Measurements from ENCODE around the gene CAPN5.
"Not testable (repeated sequence)": the region's sequence is repeated elsewhere in the genome, so short reads cannot be mapped to it uniquely, and the experiment has no call there.

CAPN5 gene

DNA sequence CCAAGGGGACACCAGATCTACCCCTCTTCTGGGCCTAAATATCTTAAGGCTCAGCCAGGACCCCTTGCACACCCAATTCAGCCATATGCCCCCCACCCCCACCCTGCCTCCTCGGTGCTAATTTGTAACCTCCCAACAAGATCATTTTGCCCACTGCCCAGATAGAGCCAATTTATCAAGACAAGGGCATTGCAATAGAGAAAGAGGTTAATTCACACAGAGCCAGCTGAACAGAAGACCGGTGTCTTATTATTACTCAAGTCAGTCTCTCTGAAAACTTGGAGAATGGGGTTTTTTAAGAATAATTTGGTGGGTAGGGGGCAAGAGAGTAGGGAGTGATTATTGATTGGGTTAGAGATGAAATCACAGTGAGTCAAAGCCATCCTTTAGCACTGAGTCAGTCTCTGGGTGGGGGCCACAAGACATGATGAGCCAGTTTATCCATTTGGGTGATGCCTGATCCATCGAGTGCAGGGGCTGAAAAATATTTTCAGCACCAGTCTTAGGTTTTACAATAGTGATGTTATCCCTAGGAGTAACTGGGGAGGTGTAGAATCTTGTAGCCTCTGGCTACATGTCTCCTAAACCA, 9.9 kb upstream of the CAPN5 start:
- H3K4me3 ChIP-seq (replicated peaks; ENCODE audit: low read depth, low read length): no peak overlapping the region
- no peak for TF ChIP-seq CTCF (IDR thresholded peaks at IDR 0.05; ENCODE audit: insufficient read depth, low read length, poor library complexity, severe bottlenecking)
- H3K27me3 ChIP-seq (replicated peaks; ENCODE audit: control insufficient read depth, insufficient read depth, low read length): no peaks in the 10 kb centered on the region
- no peaks in the 10 kb centered on the region for H3K36me3 ChIP-seq (ENCODE audit: control insufficient read depth, insufficient read depth, low read length)
- DNase-seq (ENCODE audit: extremely low read depth, insufficient read length): no peak

DNA sequence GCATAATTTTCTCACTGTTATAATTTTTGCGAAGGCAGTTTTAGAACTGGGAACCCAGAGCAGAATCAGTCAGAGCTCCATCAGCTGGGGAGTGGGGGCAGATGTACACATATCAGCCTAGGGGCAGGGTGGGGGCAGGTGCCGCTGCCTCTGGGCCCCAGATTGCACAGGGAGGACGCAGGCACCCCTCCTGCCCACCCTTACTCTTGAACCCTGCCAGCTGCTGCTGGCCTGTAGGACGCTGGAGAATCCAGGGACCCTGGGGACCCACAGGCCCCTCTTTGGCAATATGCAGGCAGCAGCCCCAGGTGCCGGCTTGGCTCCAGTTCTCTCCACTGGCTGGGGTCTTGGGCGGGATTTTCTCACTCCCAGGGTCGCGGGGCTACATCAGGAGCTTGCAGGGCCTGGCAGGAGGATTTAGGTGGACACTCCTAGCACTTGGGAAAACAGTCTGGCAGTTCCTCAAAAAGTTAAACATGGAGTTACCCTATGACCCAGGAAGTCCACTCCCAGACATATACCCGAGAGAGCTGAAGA, 8.8 kb upstream of the CAPN5 start:
- no peak for TF ChIP-seq CTCF (IDR thresholded peaks at IDR 0.05; ENCODE audit: insufficient read depth, low read length, poor library complexity, severe bottlenecking)
- Histone ChIP-seq H3K36me3 (ENCODE audit: control insufficient read depth, insufficient read depth, low read length) (no peaks in the 10 kb centered on the region), H3K4me3 (replicated peaks; ENCODE audit: low read depth, low read length) (no peak overlapping the region), H3K27me3 (replicated peaks; ENCODE audit: control insufficient read depth, insufficient read depth, low read length) (no peaks in the 10 kb centered on the region)
- DNase-seq (ENCODE audit: extremely low read depth, insufficient read length): no peak

DNA sequence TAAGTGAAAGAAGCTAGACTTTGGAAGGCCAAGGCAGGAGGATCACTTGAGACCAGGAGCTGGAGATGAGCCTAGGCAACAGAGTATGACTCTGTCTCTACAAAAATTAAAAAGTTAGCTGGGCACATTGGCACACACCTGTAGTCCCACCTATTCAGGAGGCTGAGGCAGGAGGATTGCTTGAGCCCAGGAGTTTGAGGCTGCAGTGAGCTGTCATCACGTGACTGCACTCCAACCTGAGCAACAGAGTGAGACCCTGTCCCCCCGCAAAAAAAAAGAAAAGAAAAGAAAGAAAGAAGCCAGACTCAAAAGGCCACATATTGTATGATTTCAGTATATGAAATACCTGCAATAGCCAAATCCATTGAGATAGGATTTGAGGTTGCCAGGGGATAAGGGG, 7.9 kb upstream of the CAPN5 start:
- H3K36me3 ChIP-seq (ENCODE audit: control insufficient read depth, insufficient read depth, low read length): no peaks in the 10 kb centered on the region
- H3K27me3 ChIP-seq (replicated peaks; ENCODE audit: control insufficient read depth, insufficient read depth, low read length): no peaks in the 10 kb centered on the region; the same call in 1 of the 2 replicates
- H3K4me3 ChIP-seq (replicated peaks; ENCODE audit: low read depth, low read length): no peak overlapping the region
- TF ChIP-seq CTCF (IDR thresholded peaks at IDR 0.05; ENCODE audit: insufficient read depth, low read length, poor library complexity, severe bottlenecking): no peak
- DNase-seq (ENCODE audit: extremely low read depth, insufficient read length): no peak

DNA sequence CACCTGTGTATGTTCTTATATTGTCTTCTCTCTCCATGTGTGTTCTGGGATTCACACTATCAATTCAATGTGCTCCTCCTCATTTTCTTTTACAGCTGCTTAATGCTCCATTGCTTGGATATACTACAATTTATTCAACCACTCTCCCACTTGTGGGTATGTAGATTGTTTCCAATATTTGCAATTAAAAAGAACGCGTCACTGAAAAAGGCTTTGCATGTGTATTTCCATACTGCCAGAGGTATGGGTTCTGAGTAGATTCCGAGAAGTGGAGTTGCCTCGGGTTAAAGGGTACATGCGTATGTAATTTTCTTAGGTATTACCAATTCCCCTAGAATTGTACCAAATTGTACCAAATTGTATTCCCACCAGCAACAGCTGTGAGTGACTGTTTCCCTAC, 7.0 kb upstream of the CAPN5 start:
- DNase-seq (ENCODE audit: extremely low read depth, insufficient read length): no peak
- Histone ChIP-seq H3K36me3 (ENCODE audit: control insufficient read depth, insufficient read depth, low read length) (no peaks in the 10 kb centered on the region), H3K4me3 (replicated peaks; ENCODE audit: low read depth, low read length) (no peak overlapping the region), H3K27me3 (replicated peaks; ENCODE audit: control insufficient read depth, insufficient read depth, low read length) (peaks cover 2% of the 10 kb centered on the region; the same call in 1 of the 2 replicates)
- TF ChIP-seq CTCF (IDR thresholded peaks at IDR 0.05; ENCODE audit: insufficient read depth, low read length, poor library complexity, severe bottlenecking): no peak

- no peak overlapping the region for H3K4me3 ChIP-seq (replicated peaks; ENCODE audit: low read depth, low read length)
- no peaks in the 10 kb centered on the region for H3K36me3 ChIP-seq (ENCODE audit: control insufficient read depth, insufficient read depth, low read length)
- peaks cover 2% of the 10 kb centered on the region; the same call in 1 of the 2 replicates for H3K27me3 ChIP-seq (replicated peaks; ENCODE audit: control insufficient read depth, insufficient read depth, low read length)
- DNase-seq (ENCODE audit: extremely low read depth, insufficient read length): no peak
- TF ChIP-seq CTCF (IDR thresholded peaks at IDR 0.05; ENCODE audit: insufficient read depth, low read length, poor library complexity, severe bottlenecking): no peak
Measured at GRCh38 chr11:77060234-77060633, 6.5 kb upstream of the CAPN5 start.

- H3K27me3 ChIP-seq (replicated peaks; ENCODE audit: control insufficient read depth, insufficient read depth, low read length); H3K4me3 ChIP-seq (replicated peaks; ENCODE audit: low read depth, low read length); H3K36me3 ChIP-seq (ENCODE audit: control insufficient read depth, insufficient read depth, low read length); DNase-seq (ENCODE audit: extremely low read depth, insufficient read length): not testable (repeated sequence)
Measured at GRCh38 chr11:77061258-77061657, 5.5 kb upstream of the CAPN5 start.

All from GM06990 (cell line).